HuH-7 (cell line): Measurements from ENCODE around the gene MYLK3.
"Not testable (repeated sequence)": the region's sequence is repeated elsewhere in the genome, so short reads cannot be mapped to it uniquely, and the experiment has no call there.

ENCODE experiments used
- DNase-seq: peaks from one replicate; pipeline ENCODE4 v3.0.0; 2011; ENCODE audit warnings: low spot score

Gene MYLK3

GRCh38 chr16:46747777-46748651 is at the start of gene MYLK3:
Gene MYLK3, minus strand, starts transcription at chr16:46748344. Its CDS starts 151 bp downstream, at chr16:46748193.
- DNase-seq, result peak; percentile 31

GRCh38 chr16:46797501-46797900 is 49.4 kb upstream of the MYLK3 start:
- no peak for DNase-seq

GRCh38 chr16:46796764-46797269 is 48.7 kb upstream of the MYLK3 start:
- no peak for DNase-seq

GRCh38 chr16:46793841-46794240 is 45.7 kb upstream of the MYLK3 start:
- DNase-seq, result no peak

GRCh38 chr16:46790599-46791270 is 42.6 kb upstream of the MYLK3 start:
- no peak for DNase-seq

- peak; percentile 72 for DNase-seq
These were observed 41.6 kb upstream of the MYLK3 start for GRCh38 chr16:46789499-46790414.

GRCh38 chr16:46788891-46789474 is 40.8 kb upstream of the MYLK3 start:
- DNase-seq, result no peak

- no peak for DNase-seq
These were observed 39.8 kb upstream of the MYLK3 start for GRCh38 chr16:46787909-46788308.

GRCh38 chr16:46785076-46785845 is 37.1 kb upstream of the MYLK3 start:
- no peak for DNase-seq

GRCh38 chr16:46784569-46784968 is 36.4 kb upstream of the MYLK3 start:
- not testable (repeated sequence) for DNase-seq

GRCh38 chr16:46783800-46784199 is 35.7 kb upstream of the MYLK3 start:
- DNase-seq, result no peak

- DNase-seq, result no peak
These were observed 34.2 kb upstream of the MYLK3 start for GRCh38 chr16:46782320-46782719.

- DNase-seq, result no peak
These were observed 29.7 kb upstream of the MYLK3 start for GRCh38 chr16:46777804-46778203.

- no peak for DNase-seq
These were observed 27.1 kb upstream of the MYLK3 start for GRCh38 chr16:46775214-46775613.

- DNase-seq, result no peak
These were observed 26.6 kb upstream of the MYLK3 start for GRCh38 chr16:46774743-46775177.

- no peak for DNase-seq
These were observed 24.3 kb upstream of the MYLK3 start for GRCh38 chr16:46772463-46772862.

- DNase-seq, result no peak
These were observed 20.7 kb upstream of the MYLK3 start for GRCh38 chr16:46768809-46769208.

- DNase-seq, result no peak
These were observed 16.9 kb upstream of the MYLK3 start for GRCh38 chr16:46765050-46765449.

GRCh38 chr16:46763147-46763546 is 15.0 kb upstream of the MYLK3 start:
- DNase-seq, result no peak

GRCh38 chr16:46762583-46762982 is 14.4 kb upstream of the MYLK3 start:
- no peak for DNase-seq

- DNase-seq, result no peak
These were observed 11.2 kb upstream of the MYLK3 start for GRCh38 chr16:46759309-46759708.
